Osteoblast (primary cell): Measurements from ENCODE around the gene CHN1. TPM values are rescaled to one million over a fixed set of nuclear protein-coding genes. Genes with fewer than 3 reads are reported as not detected.
A peak's percentile ranks its signal among the peaks of the same experiment; 100 is the strongest.

Source experiments
- DNase-seq: peaks from one replicate; pipeline ENCODE4 v3.0.0; 2011; ENCODE audit warnings: low spot score, mixed read lengths; ENCODE audit not compliant: insufficient read length; ENCODE audit errors: missing footprints
- H2AFZ ChIP-seq: 2 replicates; pipeline ENCODE4 v1.6.0; 2011; ENCODE audit warnings: mild to moderate bottlenecking, low read length
- H3K27ac ChIP-seq: 2 replicates; pipeline ENCODE4 v1.5.1; 2011; ENCODE audit warnings: mild to moderate bottlenecking, low read depth, low read length, moderate library complexity
- H3K27me3 ChIP-seq: 2 replicates; pipeline ENCODE4 v1.6.0; 2012; ENCODE audit warnings: mild to moderate bottlenecking, control low read depth, inconsistent platforms, low read length, moderate library complexity; ENCODE audit not compliant: insufficient read depth
- H3K36me3 ChIP-seq: 2 replicates; pipeline ENCODE4 v1.5.1; 2011; ENCODE audit warnings: mild to moderate bottlenecking, low read length, control low read depth, moderate library complexity; ENCODE audit not compliant: insufficient read depth
- H3K4me1 ChIP-seq: 2 replicates; pipeline ENCODE4 v1.5.1; 2011; ENCODE audit warnings: mild to moderate bottlenecking, low read length, control low read depth, moderate library complexity; ENCODE audit not compliant: insufficient read depth
- H3K4me2 ChIP-seq: 2 replicates; pipeline ENCODE4 v1.6.0; 2011; ENCODE audit warnings: mild to moderate bottlenecking, low read length; ENCODE audit not compliant: insufficient read depth
- H3K4me3 ChIP-seq: fragments of 200-600 bp; sonication (generic); 3 replicates; pipeline ENCODE4 v1.5.1; 2012; ENCODE audit warnings: mild to moderate bottlenecking, low read length, inconsistent platforms; ENCODE audit not compliant: insufficient read depth
- H3K79me2 ChIP-seq: 2 replicates; pipeline ENCODE4 v1.6.0; 2012; ENCODE audit warnings: mild to moderate bottlenecking, low read length, control low read depth, inconsistent platforms; ENCODE audit not compliant: insufficient read depth
- H3K9me3 ChIP-seq: 2 replicates; pipeline ENCODE4 v1.5.1; 2011; ENCODE audit warnings: low read depth, low read length, control low read depth
- H4K20me1 ChIP-seq: 2 replicates; pipeline ENCODE4 v1.6.0; 2012; ENCODE audit warnings: mild to moderate bottlenecking, low read length, control low read depth; ENCODE audit not compliant: insufficient read depth
- total RNA-seq: library from RNA; depleted of rRNA; stranded (reverse); fragments of >200 nt; gene quantifications from 2 replicates; pipeline ENCODE4 v1.2.3, GENCODE V29; 2012
- TF ChIP-seq, protein P1 (sequence below): IDR thresholded peaks from 2 replicates; pipeline ENCODE4 v1.5.1; 2011; ENCODE audit warnings: mild to moderate bottlenecking, low read depth, low read length, moderate library complexity; ENCODE audit errors: extremely low read depth

The CHN1 gene
- total RNA-seq, 1 donor = 33.7 TPM

DNA sequence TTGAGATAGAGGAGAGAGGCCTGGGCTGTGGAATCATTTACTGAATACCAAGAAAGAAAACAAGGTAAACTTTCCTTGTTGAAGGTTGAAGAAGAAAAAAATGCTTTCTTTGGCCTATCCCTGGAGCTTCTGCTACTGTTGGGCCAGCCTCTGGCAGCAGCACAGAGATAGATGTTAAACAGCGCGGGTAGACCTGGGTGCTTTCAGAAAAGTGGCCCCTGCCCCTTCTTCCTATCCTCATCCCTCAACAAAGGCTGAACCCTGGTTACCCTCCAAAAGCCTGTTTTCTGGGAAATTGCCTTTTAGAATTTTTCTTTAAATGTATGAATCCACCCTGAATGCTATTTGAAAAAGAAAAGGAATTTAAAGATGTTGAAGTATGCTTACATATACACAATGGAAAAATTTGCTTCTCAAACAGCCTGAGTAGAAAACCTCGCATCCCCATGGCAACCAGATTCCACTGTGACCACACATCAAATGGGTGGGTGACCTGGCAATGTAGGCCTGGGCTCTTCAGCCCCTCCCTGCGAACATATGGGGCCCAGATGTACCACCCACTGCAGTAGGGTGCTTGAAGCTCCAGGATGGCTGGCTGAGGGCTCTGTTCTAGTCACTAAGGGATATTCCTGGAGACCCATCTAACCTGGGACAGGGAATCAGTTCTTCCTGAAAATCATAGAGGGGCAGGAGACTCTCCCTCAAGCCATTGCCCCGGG, 217.5 kb downstream of the CHN1 start:
- no peaks in the 10 kb centered on the region for H3K36me3 ChIP-seq
- H3K4me1 ChIP-seq = peaks cover 28% of the 10 kb centered on the region
- H2AFZ ChIP-seq = peak overlapping the region; percentile 47
- peak overlapping the region; percentile 98 for H3K27ac ChIP-seq
- H3K4me3 ChIP-seq = peak overlapping the region; percentile 26
- no peaks in the 10 kb centered on the region for H3K79me2 ChIP-seq
- H3K9me3 ChIP-seq = no peaks in the 10 kb centered on the region
- H4K20me1 ChIP-seq = no peaks in the 10 kb centered on the region
- peak overlapping the region; percentile 26 for H3K4me2 ChIP-seq
- TF ChIP-seq, protein P1, sequence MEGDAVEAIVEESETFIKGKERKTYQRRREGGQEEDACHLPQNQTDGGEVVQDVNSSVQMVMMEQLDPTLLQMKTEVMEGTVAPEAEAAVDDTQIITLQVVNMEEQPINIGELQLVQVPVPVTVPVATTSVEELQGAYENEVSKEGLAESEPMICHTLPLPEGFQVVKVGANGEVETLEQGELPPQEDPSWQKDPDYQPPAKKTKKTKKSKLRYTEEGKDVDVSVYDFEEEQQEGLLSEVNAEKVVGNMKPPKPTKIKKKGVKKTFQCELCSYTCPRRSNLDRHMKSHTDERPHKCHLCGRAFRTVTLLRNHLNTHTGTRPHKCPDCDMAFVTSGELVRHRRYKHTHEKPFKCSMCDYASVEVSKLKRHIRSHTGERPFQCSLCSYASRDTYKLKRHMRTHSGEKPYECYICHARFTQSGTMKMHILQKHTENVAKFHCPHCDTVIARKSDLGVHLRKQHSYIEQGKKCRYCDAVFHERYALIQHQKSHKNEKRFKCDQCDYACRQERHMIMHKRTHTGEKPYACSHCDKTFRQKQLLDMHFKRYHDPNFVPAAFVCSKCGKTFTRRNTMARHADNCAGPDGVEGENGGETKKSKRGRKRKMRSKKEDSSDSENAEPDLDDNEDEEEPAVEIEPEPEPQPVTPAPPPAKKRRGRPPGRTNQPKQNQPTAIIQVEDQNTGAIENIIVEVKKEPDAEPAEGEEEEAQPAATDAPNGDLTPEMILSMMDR = no peak
- DNase-seq = peak; percentile 92
- H3K27me3 ChIP-seq = no peaks in the 10 kb centered on the region

DNA sequence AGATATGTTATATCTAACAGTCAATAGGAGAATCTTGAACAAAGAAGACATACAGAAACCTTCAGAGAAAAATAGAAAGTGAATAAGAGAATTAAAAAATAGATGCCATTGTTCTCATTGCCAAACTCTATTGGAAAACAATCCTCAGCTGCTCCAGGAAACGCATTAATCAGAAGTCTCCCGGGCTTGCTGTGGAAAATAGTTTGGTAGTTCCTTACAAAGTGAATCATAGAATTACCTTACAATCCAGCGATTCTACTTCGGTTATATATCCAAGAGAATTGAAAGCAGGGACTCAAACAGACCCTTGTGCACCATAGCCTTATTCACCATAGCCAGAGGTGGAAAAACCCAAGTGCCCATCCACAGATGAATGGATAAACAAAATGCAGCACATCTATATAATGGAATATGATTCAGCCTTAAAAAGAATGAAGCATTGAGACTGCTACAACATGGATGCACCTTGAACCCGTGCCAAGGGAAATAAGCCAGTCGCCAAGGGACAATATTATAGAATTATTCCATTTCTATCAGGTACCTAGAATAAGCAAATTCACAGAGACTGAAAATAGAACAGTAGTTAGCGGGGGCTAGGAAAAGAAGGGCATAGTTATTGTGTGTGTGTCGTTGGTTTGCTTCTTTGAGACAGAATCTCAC, 219.0 kb downstream of the CHN1 start:
- TF ChIP-seq, protein P1 = no peak
- peak overlapping the region; percentile 4 for H3K4me2 ChIP-seq
- H3K4me1 ChIP-seq = peaks cover 28% of the 10 kb centered on the region
- H2AFZ ChIP-seq = peak overlapping the region; percentile 63
- H3K36me3 ChIP-seq = no peaks in the 10 kb centered on the region
- no peaks in the 10 kb centered on the region for H4K20me1 ChIP-seq
- no peaks in the 10 kb centered on the region for H3K79me2 ChIP-seq
- no peaks in the 10 kb centered on the region for H3K9me3 ChIP-seq
- peak overlapping the region; percentile 98 for H3K27ac ChIP-seq
- DNase-seq = no peak
- H3K27me3 ChIP-seq = no peaks in the 10 kb centered on the region
- no peak overlapping the region for H3K4me3 ChIP-seq

DNA sequence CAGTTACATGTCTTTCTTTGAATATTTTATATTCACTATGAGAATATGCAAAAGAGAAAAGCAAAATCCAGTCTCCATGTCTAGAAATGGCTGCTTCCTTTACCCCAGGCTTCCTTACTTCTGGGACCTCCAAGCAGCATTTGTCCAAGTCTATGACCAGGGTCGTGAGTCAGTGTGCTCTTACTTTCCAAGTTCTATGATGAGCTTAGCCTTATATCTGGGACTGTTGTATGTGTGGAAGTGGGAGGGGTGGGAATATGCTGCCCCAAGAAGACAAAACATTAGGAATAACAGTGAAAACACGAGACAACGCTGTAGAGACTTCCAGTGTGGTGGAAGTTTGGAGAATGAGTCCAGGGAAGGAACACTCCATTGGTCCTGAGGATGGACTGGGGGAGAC, 219.7 kb downstream of the CHN1 start:
- no peaks in the 10 kb centered on the region for H3K27me3 ChIP-seq
- H3K4me1 ChIP-seq = peaks cover 28% of the 10 kb centered on the region
- H3K27ac ChIP-seq = peak overlapping the region; percentile 98
- no peaks in the 10 kb centered on the region for H3K9me3 ChIP-seq
- H3K79me2 ChIP-seq = no peaks in the 10 kb centered on the region
- TF ChIP-seq, protein P1 = no peak
- peak overlapping the region; percentile 63 for H2AFZ ChIP-seq
- no peak overlapping the region for H3K4me3 ChIP-seq
- H3K4me2 ChIP-seq = no peak overlapping the region
- peak; percentile 91 for DNase-seq
- no peaks in the 10 kb centered on the region for H4K20me1 ChIP-seq
- no peaks in the 10 kb centered on the region for H3K36me3 ChIP-seq

DNA sequence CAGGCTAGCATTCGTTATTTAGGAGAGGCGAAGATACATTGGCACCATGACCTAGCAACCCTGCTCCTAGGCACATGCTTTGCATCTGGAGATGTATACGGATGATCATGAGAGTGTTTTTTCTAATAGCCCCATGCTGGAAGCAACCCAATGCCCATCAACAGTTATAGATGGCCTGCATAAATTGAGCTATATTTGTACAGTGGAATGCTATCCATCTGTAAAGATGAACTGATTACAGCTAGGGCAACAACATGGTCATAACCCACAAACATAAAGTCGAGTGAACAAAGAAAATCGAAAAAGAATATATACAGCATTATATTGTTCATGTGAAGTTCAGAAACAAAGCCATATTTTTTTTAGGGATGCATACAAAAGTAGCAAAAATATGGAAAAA, 220.3 kb downstream of the CHN1 start:
- no peak overlapping the region for H2AFZ ChIP-seq
- H3K27ac ChIP-seq = no peak overlapping the region
- H3K4me3 ChIP-seq = no peak overlapping the region

More for the DNA sequence above, 220.3 kb downstream of the CHN1 start:
- Histone ChIP-seq H3K9me3 (no peaks in the 10 kb centered on the region), H3K79me2 (no peaks in the 10 kb centered on the region), H3K4me1 (peaks cover 32% of the 10 kb centered on the region), H3K36me3 (no peaks in the 10 kb centered on the region), H3K4me2 (no peak overlapping the region), H4K20me1 (no peaks in the 10 kb centered on the region), H3K27me3 (no peaks in the 10 kb centered on the region)
- no peak for DNase-seq
- TF ChIP-seq, protein P1 = no peak
